Loucy (cell line): ENCODE results near the gene ABCF3.

Experiments used
- H2AFZ ChIP-seq: fragments of 200-600 bp; sonication (generic); 2 replicates; pipeline ENCODE4 v1.6.0; 2016; ENCODE audit warnings: antibody characterized with exemption, mild to moderate bottlenecking, low read length, moderate library complexity
- H3F3A ChIP-seq: fragments of 200-600 bp; 2 replicates; pipeline ENCODE4 v1.6.0; 2016; ENCODE audit warnings: antibody characterized with exemption, low read depth, mild to moderate bottlenecking
- H3K27me3 ChIP-seq: fragments of 200-600 bp; sonication (generic); 2 replicates; pipeline ENCODE4 v1.6.1; 2014; ENCODE audit warnings: low read length, mild to moderate bottlenecking; ENCODE audit not compliant: insufficient read depth, poor library complexity, severe bottlenecking
- H3K36me3 ChIP-seq: fragments of 200-600 bp; sonication (generic); 2 replicates; pipeline ENCODE4 v1.6.1; 2016; ENCODE audit warnings: low read length; ENCODE audit not compliant: insufficient read depth
- H3K4me1 ChIP-seq: fragments of 200-600 bp; sonication (generic); 2 replicates; pipeline ENCODE4 v1.5.1; 2014; ENCODE audit warnings: low read length, mild to moderate bottlenecking; ENCODE audit not compliant: insufficient read depth, poor library complexity, severe bottlenecking
- H3K4me2 ChIP-seq: fragments of 200-600 bp; sonication (generic); 2 replicates; pipeline ENCODE4 v1.6.0; 2014; ENCODE audit warnings: antibody characterized with exemption, low read length, low read depth, mild to moderate bottlenecking; ENCODE audit not compliant: poor library complexity, severe bottlenecking
- H3K4me3 ChIP-seq: fragments of 200-600 bp; sonication (generic); 2 replicates; pipeline ENCODE4 v1.5.1; 2014; ENCODE audit warnings: low read length, mild to moderate bottlenecking, mixed read lengths; ENCODE audit not compliant: poor library complexity, severe bottlenecking
- H3K79me2 ChIP-seq: fragments of 200-600 bp; sonication (generic); 2 replicates; pipeline ENCODE4 v1.6.1; 2014; ENCODE audit warnings: low read length; ENCODE audit not compliant: insufficient read depth
- H3K9ac ChIP-seq: fragments of 200-600 bp; sonication (generic); 2 replicates; pipeline ENCODE4 v1.6.0; 2014; ENCODE audit warnings: mild to moderate bottlenecking, low read depth, low read length, moderate library complexity; ENCODE audit not compliant: poor library complexity, severe bottlenecking
- H3K9me2 ChIP-seq: fragments of 200-600 bp; sonication (generic); replicated peaks from 2 replicates; pipeline ENCODE4 v1.6.1; 2016; ENCODE audit warnings: low read depth, low read length, mixed read lengths
- H3K9me3 ChIP-seq: fragments of 200-600 bp; sonication (generic); 2 replicates; pipeline ENCODE4 v1.6.1; 2014; ENCODE audit warnings: mild to moderate bottlenecking, antibody characterized with exemption, low read length, low read depth; ENCODE audit not compliant: insufficient read depth
- H4K20me1 ChIP-seq: fragments of 200-600 bp; sonication (generic); 2 replicates; pipeline ENCODE4 v1.6.0; 2014; ENCODE audit warnings: antibody characterized with exemption, low read length, mild to moderate bottlenecking; ENCODE audit not compliant: insufficient read depth, poor library complexity, severe bottlenecking
- CTCF ChIP-seq: fragments of 200-600 bp; sonication (generic); conservative IDR thresholded peaks from 2 replicates; pipeline ENCODE4 v1.5.1; 2014; ENCODE audit warnings: mild to moderate bottlenecking, antibody characterized with exemption, low read length
- EZH2phosphoT487 ChIP-seq: fragments of 200-600 bp; IDR thresholded peaks from 2 replicates; pipeline ENCODE4 v1.6.1; 2018; ENCODE audit warnings: antibody characterized with exemption, mild to moderate bottlenecking, moderate library complexity, borderline replicate concordance

ABCF3 gene

DNA sequence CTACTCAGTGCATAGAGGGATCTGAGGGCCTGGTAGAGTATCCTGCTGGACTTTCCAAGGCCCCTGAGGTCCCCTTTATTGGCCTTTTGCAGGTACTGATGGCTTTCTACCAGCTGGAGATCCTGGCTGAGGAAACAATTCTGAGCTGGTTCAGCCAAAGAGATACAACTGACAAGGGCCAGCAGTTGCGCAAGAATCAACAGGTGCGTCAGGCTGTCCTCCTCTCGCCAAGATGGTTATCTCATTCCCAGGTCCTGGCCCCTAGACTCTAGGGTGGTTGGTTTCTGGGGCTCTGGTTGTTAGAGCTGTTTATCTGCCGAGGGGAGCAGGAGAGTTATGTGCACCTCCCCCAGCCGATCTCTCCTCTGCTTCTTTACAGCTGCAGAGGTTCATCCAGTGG, 41.5 kb upstream of the ABCF3 start:
- H3K27me3 ChIP-seq, result no peaks in the 10 kb centered on the region

GRCh38 chr3:184145111-184145524, 40.9 kb upstream of the ABCF3 start:
- TF ChIP-seq CTCF (peak; percentile 63), EZH2phosphoT487 (no peak)
- Histone ChIP-seq H3K9ac (no peak overlapping the region), H3K36me3 (peaks cover 60% of the 10 kb centered on the region; the same call in 1 of the 2 replicates)

More for the DNA sequence above, 41.5 kb upstream of the ABCF3 start:
- Histone ChIP-seq H3K4me1 (no peaks in the 10 kb centered on the region), H3K9ac (no peak overlapping the region), H3F3A (no peaks in the 10 kb centered on the region), H3K79me2 (no peaks in the 10 kb centered on the region; the same call in 1 of the 2 replicates), H3K9me2 (no peaks in the 10 kb centered on the region), H3K4me2 (no peak overlapping the region), H3K36me3 (peaks cover 61% of the 10 kb centered on the region; the same call in 1 of the 2 replicates), H4K20me1 (no peaks in the 10 kb centered on the region), H3K4me3 (no peak overlapping the region), H3K9me3 (no peaks in the 10 kb centered on the region), H2AFZ (no peak overlapping the region)
- no peak for TF ChIP-seq CTCF
- no peak for TF ChIP-seq EZH2phosphoT487

GRCh38 chr3:184145751-184146270, 40.2 kb upstream of the ABCF3 start:
- no peak overlapping the region for H3K9ac ChIP-seq
- no peak overlapping the region for H3K4me3 ChIP-seq
- no peaks in the 10 kb centered on the region for H3F3A ChIP-seq
- H3K36me3 ChIP-seq, result peaks cover 54% of the 10 kb centered on the region; the same call in 1 of the 2 replicates
- no peaks in the 10 kb centered on the region for H3K9me3 ChIP-seq
- H3K27me3 ChIP-seq, result no peaks in the 10 kb centered on the region
- no peak for TF ChIP-seq CTCF
- no peak for TF ChIP-seq EZH2phosphoT487
- H3K4me2 ChIP-seq, result no peak overlapping the region
- no peaks in the 10 kb centered on the region for H3K4me1 ChIP-seq
- H2AFZ ChIP-seq, result no peak overlapping the region
- H3K79me2 ChIP-seq, result no peaks in the 10 kb centered on the region
- H3K9me2 ChIP-seq, result no peaks in the 10 kb centered on the region
- no peaks in the 10 kb centered on the region for H4K20me1 ChIP-seq

More at GRCh38 chr3:184145111-184145524, 40.9 kb upstream of the ABCF3 start:
- no peaks in the 10 kb centered on the region for H3K27me3 ChIP-seq
- H3K4me3 ChIP-seq, result no peak overlapping the region
- no peak overlapping the region for H3K4me2 ChIP-seq
- no peak overlapping the region for H2AFZ ChIP-seq
- no peaks in the 10 kb centered on the region for H3K9me3 ChIP-seq
- no peaks in the 10 kb centered on the region for H3K4me1 ChIP-seq
- no peaks in the 10 kb centered on the region for H3K9me2 ChIP-seq
- H3K79me2 ChIP-seq, result no peaks in the 10 kb centered on the region; the same call in 1 of the 2 replicates
- H4K20me1 ChIP-seq, result no peaks in the 10 kb centered on the region
- no peaks in the 10 kb centered on the region for H3F3A ChIP-seq
